K562 (cell line): ENCODE results near the gene COQ4. TPM values are rescaled to one million over a fixed set of nuclear protein-coding genes. Genes with fewer than 3 reads are reported as not detected.

ENCODE experiments used
- ADNP ChIP-seq: fragments of 200-800 bp; sonication (Bioruptor generic); IDR thresholded peaks from 2 replicates; pipeline ENCODE4 v1.6.1; 2016; ENCODE audit warnings: missing genetic modification characterization, missing compliant biosample characterization
- BRF2 ChIP-seq: IDR thresholded peaks from 3 replicates; pipeline ENCODE4 v1.6.1; 2011; ENCODE audit warnings: borderline replicate concordance, mild to moderate bottlenecking; ENCODE audit not compliant: insufficient read length, insufficient read depth
- CBX1 ChIP-seq: sonication (generic); IDR thresholded peaks from 2 replicates; pipeline ENCODE4 v1.6.1; 2016; ENCODE audit warnings: antibody characterized with exemption, low read depth, mild to moderate bottlenecking
- ETS1 ChIP-seq: conservative IDR thresholded peaks from 2 replicates; pipeline ENCODE4 v1.6.1; 2011; ENCODE audit warnings: low read depth, mild to moderate bottlenecking, low read length; ENCODE audit not compliant: control insufficient read depth
- FIP1L1 ChIP-seq: fragments of 200-400 bp; formaldehyde crosslinking; IDR thresholded peaks from 2 replicates; pipeline ENCODE4 v1.6.1; 2018; ENCODE audit warnings: mild to moderate bottlenecking, low read depth, low read length; ENCODE audit not compliant: poor library complexity, severe bottlenecking
- FOXP1 ChIP-seq: sonication (generic); formaldehyde crosslinking; IDR thresholded peaks from 2 replicates; pipeline ENCODE4 v1.8.0; 2022; ENCODE audit warnings: mild to moderate bottlenecking, missing genetic modification reagents
- HNRNPH1 ChIP-seq: fragments of 200-400 bp; formaldehyde crosslinking; optimal IDR thresholded peaks from 2 replicates; pipeline ENCODE3; 2017; ENCODE audit warnings: low read depth, mild to moderate bottlenecking, low read length, moderate library complexity
- KAT7 ChIP-seq: sonication (generic); formaldehyde crosslinking; IDR thresholded peaks from 2 replicates; pipeline ENCODE4 v1.8.0; 2022; ENCODE audit warnings: missing genetic modification reagents, mild to moderate bottlenecking, borderline replicate concordance
- KLF13 ChIP-seq: fragments of 450-650 bp; IDR thresholded peaks from 2 replicates; pipeline ENCODE4 v1.6.1; 2016; ENCODE audit warnings: missing genetic modification characterization, low read depth, mild to moderate bottlenecking, missing compliant biosample characterization, moderate library complexity, borderline replicate concordance
- PYGO2 ChIP-seq: fragments of 450-650 bp; IDR thresholded peaks from 2 replicates; pipeline ENCODE4 v1.6.1; 2016; ENCODE audit warnings: mild to moderate bottlenecking, missing genetic modification characterization, moderate library complexity, missing compliant biosample characterization
- SLC30A9 ChIP-seq: fragments of 250-450 bp; sonication (Bioruptor Pico); IDR thresholded peaks from 2 replicates; pipeline ENCODE4 v1.8.0; 2022; ENCODE audit warnings: mild to moderate bottlenecking, moderate library complexity
- TAF15 ChIP-seq: fragments of 200-400 bp; formaldehyde crosslinking; IDR thresholded peaks from 2 replicates; pipeline ENCODE4 v1.6.1; 2017; ENCODE audit warnings: mild to moderate bottlenecking, low read depth, low read length, moderate library complexity
- TSC22D4 ChIP-seq: fragments of 450-650 bp; IDR thresholded peaks from 2 replicates; pipeline ENCODE4 v1.6.1; 2016; ENCODE audit warnings: missing genetic modification characterization, missing biosample characterization, control low read depth
- ZBTB17 ChIP-seq: fragments of 450-650 bp; formaldehyde crosslinking; IDR thresholded peaks from 2 replicates; pipeline ENCODE4 v1.4.0; 2020; ENCODE audit warnings: mild to moderate bottlenecking
- ZNF695 ChIP-seq: fragments of 450-650 bp; formaldehyde crosslinking; IDR thresholded peaks from 2 replicates; pipeline ENCODE4 v1.4.0; 2020; ENCODE audit warnings: mild to moderate bottlenecking, moderate library complexity
- polyA plus RNA-seq, 8 experiments: library from polyadenylated mRNA; depleted of rRNA in 4 of 8; stranded (reverse) in 5 of 8; unstranded in 3 of 8; fragments of >200 nt; fragmentation: Nextera tagmentation in 2 of 8; fragmentation: Illumina TruSeq in 1 of 8; extraction: Ambion mirVana in 2 of 8; extraction: Trizol in 1 of 8; gene quantifications; 2 replicates each; pipeline versions ENCODE4 v1.2.1 to v1.2.3, GENCODE V29; 2011 to 2014; ENCODE audit warnings: inconsistent platforms in 1 of 8, missing spikeins in 1 of 8
- total RNA-seq, 7 experiments: library from RNA; depleted of rRNA in 6 of 7; stranded (reverse); fragments of >200 nt in 6 of 7; fragmentation: Illumina TruSeq in 2 of 7; extraction: Trizol in 2 of 7; gene quantifications; 2 replicates each; pipeline versions ENCODE4 v1.2.1 to v1.2.3, GENCODE V29; 2011 to 2021; ENCODE audit warnings: low replicate concordance in 1 of 7
- TF ChIP-seq, protein P1 (sequence below): fragments of 150-350 bp; IDR thresholded peaks from 2 replicates; pipeline ENCODE4 v1.6.1; 2014; ENCODE audit warnings: low read depth, mild to moderate bottlenecking, low read length, borderline replicate concordance
- TF ChIP-seq, protein P2 (sequence below): fragments of 450-650 bp; formaldehyde crosslinking; IDR thresholded peaks from 2 replicates; pipeline ENCODE4 v1.4.0; 2022; ENCODE audit warnings: mild to moderate bottlenecking, moderate library complexity
- TF ChIP-seq, protein P3 (sequence below): fragments of 450-650 bp; IDR thresholded peaks from 2 replicates; pipeline ENCODE4 v1.6.1; 2016; ENCODE audit warnings: missing biosample characterization, missing genetic modification characterization

Gene COQ4
- total and polyA plus RNA-seq, 9 of the 15 experiments (the other 6 are each of a cell fraction or from before 2014, with no cell fraction given) = 9.1 to 135 (median 67.2) TPM

- no peak for TF ChIP-seq ETS1
- TF ChIP-seq TAF15 = no peak
- no peak for TF ChIP-seq FIP1L1
- TF ChIP-seq, protein P1, sequence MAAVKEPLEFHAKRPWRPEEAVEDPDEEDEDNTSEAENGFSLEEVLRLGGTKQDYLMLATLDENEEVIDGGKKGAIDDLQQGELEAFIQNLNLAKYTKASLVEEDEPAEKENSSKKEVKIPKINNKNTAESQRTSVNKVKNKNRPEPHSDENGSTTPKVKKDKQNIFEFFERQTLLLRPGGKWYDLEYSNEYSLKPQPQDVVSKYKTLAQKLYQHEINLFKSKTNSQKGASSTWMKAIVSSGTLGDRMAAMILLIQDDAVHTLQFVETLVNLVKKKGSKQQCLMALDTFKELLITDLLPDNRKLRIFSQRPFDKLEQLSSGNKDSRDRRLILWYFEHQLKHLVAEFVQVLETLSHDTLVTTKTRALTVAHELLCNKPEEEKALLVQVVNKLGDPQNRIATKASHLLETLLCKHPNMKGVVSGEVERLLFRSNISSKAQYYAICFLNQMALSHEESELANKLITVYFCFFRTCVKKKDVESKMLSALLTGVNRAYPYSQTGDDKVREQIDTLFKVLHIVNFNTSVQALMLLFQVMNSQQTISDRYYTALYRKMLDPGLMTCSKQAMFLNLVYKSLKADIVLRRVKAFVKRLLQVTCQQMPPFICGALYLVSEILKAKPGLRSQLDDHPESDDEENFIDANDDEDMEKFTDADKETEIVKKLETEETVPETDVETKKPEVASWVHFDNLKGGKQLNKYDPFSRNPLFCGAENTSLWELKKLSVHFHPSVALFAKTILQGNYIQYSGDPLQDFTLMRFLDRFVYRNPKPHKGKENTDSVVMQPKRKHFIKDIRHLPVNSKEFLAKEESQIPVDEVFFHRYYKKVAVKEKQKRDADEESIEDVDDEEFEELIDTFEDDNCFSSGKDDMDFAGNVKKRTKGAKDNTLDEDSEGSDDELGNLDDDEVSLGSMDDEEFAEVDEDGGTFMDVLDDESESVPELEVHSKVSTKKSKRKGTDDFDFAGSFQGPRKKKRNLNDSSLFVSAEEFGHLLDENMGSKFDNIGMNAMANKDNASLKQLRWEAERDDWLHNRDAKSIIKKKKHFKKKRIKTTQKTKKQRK = no peak
- no peak for TF ChIP-seq HNRNPH1
- peak; percentile 87; the same call in 1 of the 2 replicates for TF ChIP-seq TSC22D4 (tag)
- TF ChIP-seq, protein P2, sequence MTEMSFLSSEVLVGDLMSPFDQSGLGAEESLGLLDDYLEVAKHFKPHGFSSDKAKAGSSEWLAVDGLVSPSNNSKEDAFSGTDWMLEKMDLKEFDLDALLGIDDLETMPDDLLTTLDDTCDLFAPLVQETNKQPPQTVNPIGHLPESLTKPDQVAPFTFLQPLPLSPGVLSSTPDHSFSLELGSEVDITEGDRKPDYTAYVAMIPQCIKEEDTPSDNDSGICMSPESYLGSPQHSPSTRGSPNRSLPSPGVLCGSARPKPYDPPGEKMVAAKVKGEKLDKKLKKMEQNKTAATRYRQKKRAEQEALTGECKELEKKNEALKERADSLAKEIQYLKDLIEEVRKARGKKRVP (CRISPR knock-in tag) = no peak
- TF ChIP-seq KLF13 (tag) = no peak
- no peak for TF ChIP-seq CBX1
- TF ChIP-seq ADNP = no peak
- no peak for TF ChIP-seq FOXP1 (CRISPR knock-in tag)
- TF ChIP-seq BRF2 = no peak
- 0 out of 2 replicates have a peak, but pooled peaks have one; percentile 73 for TF ChIP-seq ZNF695 (CRISPR knock-in tag)
- TF ChIP-seq PYGO2 (tag) = no peak
- no peak for TF ChIP-seq SLC30A9 (CRISPR knock-in tag)
- TF ChIP-seq ZBTB17 = peak; percentile 21; the same call in 1 of the 2 replicates
- no peak for TF ChIP-seq KAT7 (CRISPR knock-in tag)
- TF ChIP-seq, protein P3, sequence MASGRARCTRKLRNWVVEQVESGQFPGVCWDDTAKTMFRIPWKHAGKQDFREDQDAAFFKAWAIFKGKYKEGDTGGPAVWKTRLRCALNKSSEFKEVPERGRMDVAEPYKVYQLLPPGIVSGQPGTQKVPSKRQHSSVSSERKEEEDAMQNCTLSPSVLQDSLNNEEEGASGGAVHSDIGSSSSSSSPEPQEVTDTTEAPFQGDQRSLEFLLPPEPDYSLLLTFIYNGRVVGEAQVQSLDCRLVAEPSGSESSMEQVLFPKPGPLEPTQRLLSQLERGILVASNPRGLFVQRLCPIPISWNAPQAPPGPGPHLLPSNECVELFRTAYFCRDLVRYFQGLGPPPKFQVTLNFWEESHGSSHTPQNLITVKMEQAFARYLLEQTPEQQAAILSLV = no peak
Observed at GRCh38 chr9:128321879-128322403, 698 bp upstream of the COQ4 start (continued).
